ENCODE measurements around the gene ADAMTSL5.
"Not testable (repeated sequence)": the region's sequence is repeated elsewhere in the genome, so short reads cannot be mapped to it uniquely, and the experiment has no call there.

Gene ADAMTSL5

GRCh38 chr19:1531587-1531986 is 18.8 kb upstream of the ADAMTSL5 start:
- FAIRE-seq (no peak), DNase-seq (ENCODE audit: extremely low spot score, insufficient read length, low read depth) (no peak)

GRCh38 chr19:1530856-1531255 is 18.0 kb upstream of the ADAMTSL5 start:
- not testable (repeated sequence) for DNase-seq (ENCODE audit: extremely low spot score, insufficient read length, low read depth); FAIRE-seq

GRCh38 chr19:1529430-1529816 is 16.6 kb upstream of the ADAMTSL5 start:
- no peak for FAIRE-seq
- DNase-seq (ENCODE audit: extremely low spot score, insufficient read length, low read depth) = no peak

GRCh38 chr19:1528596-1529429 is 16.0 kb upstream of the ADAMTSL5 start:
- DNase-seq (ENCODE audit: extremely low spot score, insufficient read length, low read depth) (no peak), FAIRE-seq (no peak)

- DNase-seq (ENCODE audit: extremely low spot score, insufficient read length, low read depth) (no peak), FAIRE-seq (no peak)
Observed at GRCh38 chr19:1527650-1528309, 15.0 kb upstream of the ADAMTSL5 start.

GRCh38 chr19:1526979-1527649 is 14.3 kb upstream of the ADAMTSL5 start:
- no peak for FAIRE-seq
- no peak for DNase-seq (ENCODE audit: extremely low spot score, insufficient read length, low read depth)

- FAIRE-seq = no peak
- no peak for DNase-seq (ENCODE audit: extremely low spot score, insufficient read length, low read depth)
Observed at GRCh38 chr19:1526066-1526778, 13.4 kb upstream of the ADAMTSL5 start.

GRCh38 chr19:1525343-1525742 is 12.5 kb upstream of the ADAMTSL5 start:
- DNase-seq (ENCODE audit: extremely low spot score, insufficient read length, low read depth) (no peak), FAIRE-seq (no peak)

GRCh38 chr19:1524972-1525325 is 12.1 kb upstream of the ADAMTSL5 start:
- DNase-seq (ENCODE audit: extremely low spot score, insufficient read length, low read depth) (no peak), FAIRE-seq (no peak)

- DNase-seq (ENCODE audit: extremely low spot score, insufficient read length, low read depth) (no peak), FAIRE-seq (no peak)
Observed at GRCh38 chr19:1524287-1524971, 11.6 kb upstream of the ADAMTSL5 start.

GRCh38 chr19:1523412-1524286 is 10.8 kb upstream of the ADAMTSL5 start, which contains the start of gene PLK5:
Gene PLK5, plus strand, starts transcription at chr19:1524077. Its CDS starts 2,920 bp downstream, at chr19:1526997.
- no peak for DNase-seq (ENCODE audit: extremely low spot score, insufficient read length, low read depth)
- no peak for FAIRE-seq

GRCh38 chr19:1522838-1523237 is 10.0 kb upstream of the ADAMTSL5 start:
- no peak for DNase-seq (ENCODE audit: extremely low spot score, insufficient read length, low read depth)
- FAIRE-seq = no peak

GRCh38 chr19:1522061-1522460 is 9.2 kb upstream of the ADAMTSL5 start:
- no peak for FAIRE-seq

GRCh38 chr19:1521636-1522035 is 8.8 kb upstream of the ADAMTSL5 start:
- DNase-seq (ENCODE audit: extremely low spot score, insufficient read length, low read depth) = no peak
- no peak for FAIRE-seq

More at GRCh38 chr19:1522061-1522460, 9.2 kb upstream of the ADAMTSL5 start:
- no peak for DNase-seq (ENCODE audit: extremely low spot score, insufficient read length, low read depth)

GRCh38 chr19:1520203-1520780 is 7.5 kb upstream of the ADAMTSL5 start:
- FAIRE-seq = no peak
- DNase-seq (ENCODE audit: extremely low spot score, insufficient read length, low read depth) = no peak

GRCh38 chr19:1519802-1520201 is 7.0 kb upstream of the ADAMTSL5 start:
- DNase-seq (ENCODE audit: extremely low spot score, insufficient read length, low read depth); FAIRE-seq: not testable (repeated sequence)

- DNase-seq (ENCODE audit: extremely low spot score, insufficient read length, low read depth) = no peak
- FAIRE-seq = no peak
Observed at GRCh38 chr19:1518471-1518870, 5.7 kb upstream of the ADAMTSL5 start.

- no peak for DNase-seq (ENCODE audit: extremely low spot score, insufficient read length, low read depth)
- FAIRE-seq = no peak
Observed at GRCh38 chr19:1516395-1516753, 3.6 kb upstream of the ADAMTSL5 start.
